Astrocyte of the cerebellum (primary cell): ENCODE data around the gene XPR1.

Source experiments
- DNase-seq: peaks from one replicate; pipeline ENCODE4 v3.0.0-alpha.2; 2011; ENCODE audit warnings: low read depth
- H3K4me3 ChIP-seq: 2 replicates; pipeline ENCODE4 v1.5.1; 2011; ENCODE audit warnings: mild to moderate bottlenecking, low read depth, low read length, moderate library complexity
- CTCF ChIP-seq: IDR thresholded peaks from 2 replicates; pipeline ENCODE4 v1.5.1; 2012; ENCODE audit warnings: low read length, low read depth, moderate library complexity, mild to moderate bottlenecking; ENCODE audit errors: missing control alignments
- in situ Hi-C: cut with HindIII; loops from 2 replicates; pipeline ENCODE4 v1.10.0; 2017; ENCODE audit warnings: low sequenced_read_pairs

XPR1 gene

GRCh38 chr1:180859306-180859705 is 227.5 kb downstream of the XPR1 start:
- no peak for DNase-seq
- in situ Hi-C loops = loop anchor here (10.0 kb wide), 1 partner anchor 355 kb away; the partner anchor contains the start of gene ACBD6
- no peak overlapping the region for H3K4me3 ChIP-seq
- TF ChIP-seq CTCF = no peak

GRCh38 chr1:180860535-180860934 is 228.7 kb downstream of the XPR1 start:
- no peak for TF ChIP-seq CTCF
- no peak for DNase-seq
- H3K4me3 ChIP-seq = no peak overlapping the region
- in situ Hi-C loops = no loop called here

- no peak for DNase-seq
- no peak overlapping the region for H3K4me3 ChIP-seq
- TF ChIP-seq CTCF = no peak
- in situ Hi-C loops = no loop called here
Observed at GRCh38 chr1:180862305-180862704, 230.5 kb downstream of the XPR1 start.

- in situ Hi-C loops = no loop called here
- peak; percentile 47 for DNase-seq
- peak; percentile 41 for TF ChIP-seq CTCF
- no peak overlapping the region for H3K4me3 ChIP-seq
Observed at GRCh38 chr1:180863158-180863775, 231.4 kb downstream of the XPR1 start.

- TF ChIP-seq CTCF = peak; percentile 38
- no peak overlapping the region for H3K4me3 ChIP-seq
- peak; percentile 33 for DNase-seq
- in situ Hi-C loops = no loop called here
Observed at GRCh38 chr1:180881806-180882509, 250.1 kb downstream of the XPR1 start.

GRCh38 chr1:180884588-180885300 is 252.9 kb downstream of the XPR1 start:
- DNase-seq = no peak
- in situ Hi-C loops = no loop called here
- TF ChIP-seq CTCF = no peak

More at GRCh38 chr1:180884588-180885300, 252.9 kb downstream of the XPR1 start:
- no peak overlapping the region for H3K4me3 ChIP-seq
